ENCODE results near the gene CDRT15. TPM values are rescaled to one million over a fixed set of nuclear protein-coding genes. Genes with fewer than 3 reads are reported as not detected.

CDRT15 gene
- total RNA-seq, 2 experiments from 2014 or later: not detected

DNA sequence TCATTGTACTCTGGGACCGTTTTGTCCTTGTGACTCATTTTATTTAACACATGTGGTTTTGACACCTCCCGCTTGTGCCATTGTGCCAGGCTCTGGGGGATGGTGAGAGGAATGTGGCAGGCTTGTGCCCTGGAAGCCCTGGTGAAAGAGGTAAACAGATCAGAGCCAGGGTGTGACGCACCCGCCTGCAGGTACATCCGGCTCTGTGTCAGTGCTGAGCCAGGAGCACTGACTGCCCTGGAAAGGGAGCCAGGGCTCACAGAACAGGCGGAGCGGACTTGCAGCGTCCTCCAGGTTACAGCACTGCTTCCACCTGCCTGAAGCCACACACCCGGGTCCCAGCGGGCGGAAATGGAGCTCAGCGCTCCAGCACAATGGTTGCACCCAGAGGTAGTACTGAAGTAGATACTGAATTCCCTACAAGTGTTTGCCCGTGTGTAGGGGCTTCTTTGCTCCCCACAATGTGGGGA is 30.6 kb downstream of the CDRT15 start:
- peak; percentile 90 for DNase-seq
- peak overlapping the region; percentile 50 for H3K4me3 Mint-ChIP-seq
- POLR2A ChIA-PET: interaction anchor here (0.8 to 2.0 kb wide), 2 partner anchors 95 to 164 kb away, joined by 3 to 5 read pairs; partner anchors contain the start of gene HS3ST3B1
- CTCF ChIA-PET: interaction anchor here (0.8 to 1.3 kb wide), 3 partner anchors 86 to 95 kb away, joined by 3 read pairs; partner anchors contain the start of gene HS3ST3B1
- intact Hi-C loops (cut with micrococcal nuclease): loop anchor here (1.0 to 10.0 kb wide), 2 partner anchors 9 to 219 kb away; no protein-coding TSS in a partner anchor
- peak overlapping the region; percentile 86 for H3K27ac Mint-ChIP-seq
- no peaks in the 10 kb centered on the region for H3K9me3 Mint-ChIP-seq
- H3K36me3 Mint-ChIP-seq: peaks cover 39% of the 10 kb centered on the region
- H3K4me1 Mint-ChIP-seq (ENCODE audit: low read depth): peaks cover 68% of the 10 kb centered on the region
- no peaks in the 10 kb centered on the region for H3K27me3 Mint-ChIP-seq

DNA sequence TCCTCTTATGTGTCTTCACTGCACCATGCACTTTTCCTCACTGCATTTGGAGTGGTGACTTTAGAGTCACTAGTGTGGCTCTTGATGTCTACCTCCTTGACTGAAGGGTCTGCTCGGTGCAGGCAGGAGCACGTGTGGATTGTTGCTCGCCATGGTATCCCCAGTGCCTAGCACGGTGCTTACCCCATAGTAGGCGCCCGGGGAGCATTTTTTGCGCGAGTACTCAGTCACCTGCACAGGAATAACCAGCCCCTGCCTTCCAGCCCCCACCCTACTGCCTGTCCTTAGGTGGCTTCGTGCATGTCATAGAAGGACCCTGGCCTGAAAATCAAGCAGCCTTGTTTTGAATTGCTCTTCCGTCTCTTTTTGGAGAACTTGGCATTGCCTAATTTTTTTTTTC is 31.3 kb downstream of the CDRT15 start:
- peak overlapping the region; percentile 86 for H3K27ac Mint-ChIP-seq
- no peak for DNase-seq
- H3K4me3 Mint-ChIP-seq: peak overlapping the region; percentile 50
- H3K4me1 Mint-ChIP-seq (ENCODE audit: low read depth): peaks cover 72% of the 10 kb centered on the region
- POLR2A ChIA-PET: interaction anchor here (2.0 kb wide), 1 partner anchor 95 kb away, joined by 5 read pairs; the partner anchor contains the start of gene HS3ST3B1
- intact Hi-C loops (cut with micrococcal nuclease): loop anchor here (1.0 to 10.0 kb wide), 2 partner anchors 8 to 219 kb away; no protein-coding TSS in a partner anchor
- H3K36me3 Mint-ChIP-seq: peaks cover 35% of the 10 kb centered on the region
- no peaks in the 10 kb centered on the region for H3K9me3 Mint-ChIP-seq
- CTCF ChIA-PET: interaction anchor here (0.6 to 1.3 kb wide), 5 partner anchors 86 to 132 kb away, joined by 3 read pairs; partner anchors contain the start of gene HS3ST3B1
- H3K27me3 Mint-ChIP-seq: no peaks in the 10 kb centered on the region

DNA sequence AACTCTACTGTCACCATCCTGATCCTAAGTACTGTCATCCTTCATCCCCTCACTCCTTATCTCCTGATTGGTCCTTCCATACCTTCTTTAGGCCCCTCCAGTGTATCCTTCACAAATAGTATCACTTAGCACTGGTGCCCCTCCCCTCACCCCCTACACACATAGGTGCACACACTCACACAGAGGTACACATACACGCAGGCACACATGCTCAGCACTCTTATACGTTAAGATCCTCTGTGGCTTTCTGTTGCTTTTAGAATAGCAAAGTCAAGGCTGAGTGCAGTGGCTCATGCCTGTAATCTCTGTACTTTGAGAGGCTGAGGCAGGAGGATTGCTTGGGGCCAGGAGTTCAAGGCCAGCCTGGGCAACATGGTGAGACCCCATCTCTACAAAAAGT is 32.1 kb downstream of the CDRT15 start:
- Mint-ChIP-seq H3K4me3 (no peak overlapping the region), H3K4me1 (ENCODE audit: low read depth) (peaks cover 79% of the 10 kb centered on the region), H3K36me3 (peaks cover 33% of the 10 kb centered on the region), H3K9me3 (no peaks in the 10 kb centered on the region), H3K27me3 (no peaks in the 10 kb centered on the region), H3K27ac (peak overlapping the region; percentile 77)
- DNase-seq: peak; percentile 20
- POLR2A ChIA-PET: interaction anchor here (2.0 kb wide), 1 partner anchor 96 kb away, joined by 5 read pairs; the partner anchor contains the start of gene HS3ST3B1
- CTCF ChIA-PET: interaction anchor here (0.6 to 1.3 kb wide), 3 partner anchors 85 to 133 kb away, joined by 3 read pairs; no protein-coding TSS in a partner anchor
- intact Hi-C loops (cut with micrococcal nuclease): loop anchor here (5.0 to 10.0 kb wide), 4 partner anchors 67 to 607 kb away; no protein-coding TSS in a partner anchor

- H3K27me3 Mint-ChIP-seq: no peaks in the 10 kb centered on the region
- H3K4me3 Mint-ChIP-seq: no peak overlapping the region
- no peaks in the 10 kb centered on the region for H3K9me3 Mint-ChIP-seq
- DNase-seq: peak; percentile 31
- intact Hi-C loops (cut with micrococcal nuclease): loop anchor here (5.0 to 10.0 kb wide), 4 partner anchors 67 to 607 kb away; no protein-coding TSS in a partner anchor
- ChIA-PET POLR2A (interaction anchor here (0.6 to 1.4 kb wide), 2 partner anchors 97 to 98 kb away, joined by 3 to 10 read pairs; partner anchors contain the start of gene HS3ST3B1), CTCF (interaction anchor here (0.7 to 1.4 kb wide), 5 partner anchors 81 to 97 kb away, joined by 3 to 9 read pairs (median 6); partner anchors contain the start of gene HS3ST3B1)
- peaks cover 83% of the 10 kb centered on the region for H3K4me1 Mint-ChIP-seq (ENCODE audit: low read depth)
- peak overlapping the region; percentile 77 for H3K27ac Mint-ChIP-seq
- peaks cover 34% of the 10 kb centered on the region for H3K36me3 Mint-ChIP-seq
Observed at GRCh38 chr17:14204084-14204483, 32.6 kb downstream of the CDRT15 start.

- Mint-ChIP-seq H3K27ac (peak overlapping the region; percentile 77), H3K36me3 (peaks cover 37% of the 10 kb centered on the region), H3K9me3 (no peaks in the 10 kb centered on the region), H3K27me3 (no peaks in the 10 kb centered on the region), H3K4me3 (no peak overlapping the region), H3K4me1 (ENCODE audit: low read depth) (peaks cover 85% of the 10 kb centered on the region)
- peak; percentile 60 for DNase-seq
- intact Hi-C loops (cut with micrococcal nuclease): loop anchor here (2.0 to 10.0 kb wide), 5 partner anchors 66 to 606 kb away; partner anchors contain the start of gene COX10
- ChIA-PET POLR2A (interaction anchor here (0.6 to 1.4 kb wide), 2 partner anchors 97 to 98 kb away, joined by 3 to 10 read pairs; partner anchors contain the start of gene HS3ST3B1), CTCF (interaction anchor here (0.7 to 1.4 kb wide), 8 partner anchors 80 to 605 kb away, joined by 3 to 9 read pairs (median 6); partner anchors contain the start of gene HS3ST3B1)
Observed at GRCh38 chr17:14203388-14203787, 33.3 kb downstream of the CDRT15 start.

DNA sequence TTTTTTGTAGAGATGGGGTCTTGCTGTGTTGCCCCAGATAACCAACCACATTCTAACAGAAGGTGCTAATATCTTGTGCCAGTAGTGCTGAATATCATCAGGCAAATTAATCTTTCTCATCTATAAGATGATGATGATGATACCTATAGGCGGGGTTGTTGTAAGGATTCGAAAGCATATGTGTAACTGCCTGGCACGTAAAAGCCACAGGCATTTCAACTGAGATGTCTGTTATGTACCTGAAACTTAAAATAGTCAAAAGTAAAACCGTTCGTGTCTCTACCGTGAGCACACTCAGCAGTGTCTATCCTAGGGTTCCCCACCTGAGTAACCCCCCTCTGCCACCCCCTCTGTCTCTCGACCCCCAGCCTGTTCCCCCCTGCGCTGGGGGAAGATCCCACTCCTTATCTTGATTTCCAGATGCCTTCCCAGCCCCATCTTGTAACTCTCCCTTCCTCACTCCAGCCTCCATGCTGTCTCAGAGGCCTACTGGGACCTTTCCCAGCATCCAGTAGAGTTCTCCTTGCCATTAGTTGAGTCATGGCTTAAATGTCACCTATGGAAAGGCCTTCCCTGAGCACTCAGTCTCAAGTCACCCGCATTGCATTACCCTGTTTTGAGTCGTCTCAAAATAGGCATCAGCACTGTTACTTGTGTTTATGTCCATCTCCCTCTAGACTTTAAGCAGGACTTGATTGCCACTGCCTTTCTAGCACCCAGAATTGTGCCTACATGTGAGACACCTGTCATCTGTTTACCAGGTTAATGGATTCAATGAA is 34.1 kb downstream of the CDRT15 start:
- ChIA-PET CTCF (interaction anchor here (0.7 to 1.4 kb wide), 7 partner anchors 79 to 604 kb away, joined by 3 to 9 read pairs (median 6); partner anchors contain the start of gene HS3ST3B1), POLR2A (interaction anchor here (1.4 kb wide), 1 partner anchor 98 kb away, joined by 10 read pairs; the partner anchor contains the start of gene HS3ST3B1)
- Mint-ChIP-seq H3K9me3 (no peaks in the 10 kb centered on the region), H3K36me3 (peaks cover 31% of the 10 kb centered on the region), H3K4me1 (ENCODE audit: low read depth) (peaks cover 91% of the 10 kb centered on the region), H3K27ac (peak overlapping the region; percentile 91), H3K4me3 (peak overlapping the region; percentile 57), H3K27me3 (no peaks in the 10 kb centered on the region)
- DNase-seq: peak; percentile 37
- intact Hi-C loops (cut with micrococcal nuclease): loop anchor here (2.0 to 10.0 kb wide), 5 partner anchors 65 to 605 kb away; partner anchors contain the start of gene COX10

DNA sequence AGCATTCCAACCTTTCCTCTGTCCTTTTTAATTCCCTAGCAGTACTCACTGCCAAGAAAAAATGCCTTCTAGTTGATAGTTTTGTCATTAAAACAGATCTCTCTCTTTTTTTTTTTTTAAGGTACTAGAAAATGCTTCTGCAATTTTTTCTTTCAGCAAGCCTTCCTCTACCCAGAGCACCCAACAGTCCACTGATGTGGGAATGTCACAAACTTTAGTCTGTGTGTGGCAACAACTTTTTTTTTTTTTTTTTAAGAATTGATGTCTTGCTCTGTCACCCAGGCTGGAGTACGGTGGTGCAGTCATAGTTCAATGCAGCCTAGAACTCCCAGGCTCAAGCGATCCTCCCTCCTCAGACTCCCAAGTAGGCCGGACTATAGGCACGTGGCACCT is 34.7 kb downstream of the CDRT15 start:
- intact Hi-C loops (cut with micrococcal nuclease): loop anchor here (1.0 to 10.0 kb wide), 8 partner anchors 65 to 605 kb away; partner anchors contain the start of gene COX10
- H3K4me3 Mint-ChIP-seq: peak overlapping the region; percentile 57
- ChIA-PET POLR2A (interaction anchor here (0.6 to 1.1 kb wide), 2 partner anchors 99 to 130 kb away, joined by 3 read pairs; partner anchors contain the start of gene HS3ST3B1), CTCF (interaction anchor here (0.9 to 1.0 kb wide), 2 partner anchors 99 to 160 kb away, joined by 3 to 5 read pairs; partner anchors contain the start of gene HS3ST3B1)
- H3K9me3 Mint-ChIP-seq: no peaks in the 10 kb centered on the region
- H3K36me3 Mint-ChIP-seq: peaks cover 26% of the 10 kb centered on the region
- peak overlapping the region; percentile 91 for H3K27ac Mint-ChIP-seq
- H3K4me1 Mint-ChIP-seq (ENCODE audit: low read depth): peaks cover 94% of the 10 kb centered on the region
- no peaks in the 10 kb centered on the region for H3K27me3 Mint-ChIP-seq
- no peak for DNase-seq

DNA sequence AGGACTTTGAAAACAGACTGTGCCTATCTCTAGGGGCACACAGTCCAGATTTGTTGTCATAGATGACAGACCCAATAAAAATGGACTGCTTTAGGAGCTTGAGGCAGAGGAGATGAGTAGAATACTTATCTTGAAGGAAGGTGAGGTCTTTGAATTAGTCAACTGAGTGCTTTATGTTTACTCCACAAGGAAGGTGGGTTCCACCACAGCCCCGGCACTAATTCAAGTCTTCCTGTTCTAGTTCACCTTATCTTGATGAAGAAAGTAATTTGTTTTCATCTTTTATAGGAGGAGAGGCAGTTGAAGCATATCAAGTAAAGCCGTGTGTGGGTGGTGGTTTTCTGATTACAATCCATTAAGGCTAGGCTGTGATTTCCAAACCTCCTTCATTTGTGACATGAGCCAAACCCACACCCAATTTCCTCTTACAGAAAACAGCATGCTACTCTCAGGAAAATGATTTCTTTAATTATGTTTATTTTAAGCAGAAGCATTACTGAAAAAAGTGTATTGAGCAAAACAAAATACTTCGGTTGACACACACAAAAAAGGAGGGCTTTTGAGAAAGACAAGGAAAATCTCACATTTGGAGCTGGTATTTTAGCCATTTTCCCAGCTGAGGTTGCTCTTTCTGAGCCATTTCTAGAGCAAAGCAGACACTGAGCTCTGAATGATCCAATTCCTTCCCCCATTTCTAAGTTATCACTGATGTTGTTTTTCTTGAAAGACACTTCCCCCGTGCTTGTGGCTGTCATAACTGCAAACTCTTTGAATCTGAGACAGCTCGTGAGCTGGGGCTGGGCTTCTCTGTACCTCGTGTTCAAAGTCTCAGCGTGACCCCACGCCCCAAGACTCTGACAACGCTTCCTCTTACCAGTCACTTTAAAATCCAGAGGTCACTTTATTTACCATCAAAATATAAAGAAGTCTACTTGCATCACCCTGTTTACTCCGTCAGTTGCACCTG is 35.4 kb downstream of the CDRT15 start:
- peak overlapping the region; percentile 57 for H3K4me3 Mint-ChIP-seq
- no peaks in the 10 kb centered on the region for H3K27me3 Mint-ChIP-seq
- H3K4me1 Mint-ChIP-seq (ENCODE audit: low read depth): peaks cover 98% of the 10 kb centered on the region
- H3K36me3 Mint-ChIP-seq: peaks cover 28% of the 10 kb centered on the region
- CTCF ChIA-PET: interaction anchor here (0.9 to 1.6 kb wide), 3 partner anchors 96 to 159 kb away, joined by 3 to 5 read pairs (median 3); partner anchors contain the start of gene HS3ST3B1
- peak overlapping the region; percentile 91 for H3K27ac Mint-ChIP-seq
- intact Hi-C loops (cut with micrococcal nuclease): loop anchor here (1.0 to 10.0 kb wide), 7 partner anchors 64 to 604 kb away; no protein-coding TSS in a partner anchor
- H3K9me3 Mint-ChIP-seq: no peaks in the 10 kb centered on the region
- DNase-seq: peak; percentile 79
- POLR2A ChIA-PET: interaction anchor here (0.6 to 1.1 kb wide), 4 partner anchors 96 to 129 kb away, joined by 3 to 4 read pairs (median 3); partner anchors contain the start of gene HS3ST3B1

DNA sequence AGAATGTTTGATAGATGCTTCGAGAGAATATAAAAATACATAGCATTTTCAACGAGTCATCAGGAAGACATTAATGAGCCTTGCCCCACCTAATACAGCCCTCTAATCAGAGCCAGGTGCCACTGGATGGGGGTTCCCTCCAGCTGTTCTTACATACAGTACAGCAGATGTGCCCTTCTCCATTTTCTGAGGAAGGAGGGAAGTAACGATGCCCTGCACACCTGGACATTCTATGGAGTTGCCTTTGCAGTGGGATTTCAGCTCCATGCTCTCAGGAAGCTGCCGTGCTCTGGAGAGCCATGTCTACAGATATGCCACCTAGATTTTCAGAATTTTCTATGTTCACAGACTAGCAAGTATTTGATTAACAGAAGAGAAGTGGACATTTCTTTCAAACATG is 36.3 kb downstream of the CDRT15 start:
- no peak overlapping the region for H3K4me3 Mint-ChIP-seq
- H3K4me1 Mint-ChIP-seq (ENCODE audit: low read depth): peaks cover 98% of the 10 kb centered on the region
- CTCF ChIA-PET: interaction anchor here (0.7 to 1.6 kb wide), 2 partner anchors 97 to 100 kb away, joined by 3 read pairs; partner anchors contain the start of gene HS3ST3B1
- intact Hi-C loops (cut with micrococcal nuclease): loop anchor here (5.0 to 10.0 kb wide), 4 partner anchors 63 to 603 kb away; no protein-coding TSS in a partner anchor
- H3K36me3 Mint-ChIP-seq: peaks cover 23% of the 10 kb centered on the region
- H3K9me3 Mint-ChIP-seq: no peaks in the 10 kb centered on the region
- POLR2A ChIA-PET: interaction anchor here (1.0 kb wide), 1 partner anchor 97 kb away, joined by 3 read pairs; no protein-coding TSS in a partner anchor
- peak overlapping the region; percentile 91 for H3K27ac Mint-ChIP-seq
- DNase-seq: no peak
- H3K27me3 Mint-ChIP-seq: no peaks in the 10 kb centered on the region

DNA sequence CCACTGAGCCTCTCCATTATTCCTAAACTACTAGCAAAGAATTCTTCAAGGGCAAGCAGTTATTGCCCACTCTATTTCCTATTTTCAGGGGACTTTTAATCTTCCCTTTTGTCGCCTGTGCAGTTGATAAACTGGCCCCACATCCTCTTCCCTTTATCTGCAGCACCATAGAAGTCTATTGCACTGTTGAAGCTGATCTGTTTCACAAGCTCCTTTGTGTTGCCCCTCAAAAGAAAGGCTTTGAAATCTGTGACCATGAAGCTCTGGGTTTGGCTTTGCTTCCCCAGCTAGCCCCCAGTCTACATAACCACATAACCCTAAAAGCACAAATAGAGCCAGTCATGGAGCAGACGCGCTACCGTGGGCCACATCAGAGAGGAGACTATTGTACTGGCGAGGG is 37.1 kb downstream of the CDRT15 start:
- CTCF ChIA-PET: interaction anchor here (0.7 to 1.6 kb wide), 3 partner anchors 9 to 101 kb away, joined by 3 read pairs; partner anchors contain the start of gene HS3ST3B1
- POLR2A ChIA-PET: interaction anchor here (0.6 to 4.2 kb wide), 3 partner anchors 91 to 130 kb away, joined by 3 to 27 read pairs (median 3); partner anchors contain the start of gene HS3ST3B1
- DNase-seq: no peak
- no peaks in the 10 kb centered on the region for H3K9me3 Mint-ChIP-seq
- peaks cover 21% of the 10 kb centered on the region for H3K36me3 Mint-ChIP-seq
- no peaks in the 10 kb centered on the region for H3K27me3 Mint-ChIP-seq
- peak overlapping the region; percentile 34 for H3K27ac Mint-ChIP-seq
- no peak overlapping the region for H3K4me3 Mint-ChIP-seq
- intact Hi-C loops (cut with micrococcal nuclease): loop anchor here (5.0 kb wide), 1 partner anchor 47 kb away; no protein-coding TSS in a partner anchor
- H3K4me1 Mint-ChIP-seq (ENCODE audit: low read depth): peaks cover 96% of the 10 kb centered on the region

Data from activated CD4-positive, alpha-beta memory T cell treated with anti-CD3 and anti-CD28 coated beads for 36 hours (primary cell).